Prostate gland (tissue), 1 donor: ENCODE measurements around the gene KIF26B.

Source experiments
- POLR2A ChIP-seq: fragments of 450-650 bp; IDR thresholded peaks from one replicate; pipeline ENCODE4 v1.6.1; 2016; ENCODE audit warnings: antibody characterized with exemption, mild to moderate bottlenecking
- POLR2AphosphoS5 ChIP-seq: sonication (generic); formaldehyde crosslinking; IDR thresholded peaks from one replicate; pipeline ENCODE4 v1.6.1; 2017; ENCODE audit warnings: antibody characterized with exemption

- TF ChIP-seq POLR2AphosphoS5: no peak
- TF ChIP-seq POLR2A: no peak
Observed at GRCh38 chr1:245691897-245692296, 537.1 kb downstream of the KIF26B start.
